Upper lobe of left lung (tissue), 4 donors: Measurements from ENCODE around the gene SAP130.
A peak's percentile ranks its signal among the peaks of the same experiment; 100 is the strongest.

ENCODE experiments used
- POLR2AphosphoS5 ChIP-seq, 2 donors: sonication (generic); formaldehyde crosslinking; IDR thresholded peaks; one replicate each; pipeline ENCODE4 v1.5.1; 2017; ENCODE audit warnings: antibody characterized with exemption in 2 of 2
- TF ChIP-seq, protein P1 (sequence below), 6 experiments: fragments of 450-650 bp in 4 of 6; fragments of 200-600 bp in 2 of 6; sonication (generic) in 2 of 6; IDR thresholded peaks; one replicate each; pipeline ENCODE4 v1.5.1; 2016 to 2019; ENCODE audit warnings: antibody characterized with exemption in 6 of 6

DNA sequence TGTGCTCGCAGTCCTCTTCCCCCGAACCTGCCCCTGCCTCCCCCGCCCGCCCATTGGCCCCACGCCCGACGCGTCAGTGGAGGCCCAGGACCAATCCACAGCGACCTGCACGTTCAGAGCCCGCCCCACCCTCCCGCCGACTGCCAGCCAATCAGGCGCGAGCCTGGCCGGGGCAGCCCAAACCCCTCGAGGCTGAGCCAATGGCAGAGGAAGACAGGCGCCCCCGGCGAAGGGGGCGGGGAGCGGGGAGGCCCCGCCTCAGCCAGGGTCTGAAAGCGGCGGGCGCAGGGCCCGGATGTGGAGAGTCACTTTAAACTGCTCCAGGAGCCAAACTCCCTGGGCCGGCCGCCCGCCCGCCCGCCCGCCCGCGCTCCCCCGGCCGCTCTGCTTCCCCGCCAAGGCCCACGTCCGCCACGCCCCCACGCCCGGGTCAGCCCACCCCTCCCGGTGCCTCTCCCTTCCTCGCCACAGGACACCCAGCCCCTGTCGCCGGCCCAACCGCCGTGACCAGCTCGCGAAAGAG lies 520 bp downstream of the SAP130 start:
- TF ChIP-seq POLR2AphosphoS5 (IDR thresholded peaks at IDR 0.05), result peak in 1 of 2 donors; percentile 10
- TF ChIP-seq, protein P1, sequence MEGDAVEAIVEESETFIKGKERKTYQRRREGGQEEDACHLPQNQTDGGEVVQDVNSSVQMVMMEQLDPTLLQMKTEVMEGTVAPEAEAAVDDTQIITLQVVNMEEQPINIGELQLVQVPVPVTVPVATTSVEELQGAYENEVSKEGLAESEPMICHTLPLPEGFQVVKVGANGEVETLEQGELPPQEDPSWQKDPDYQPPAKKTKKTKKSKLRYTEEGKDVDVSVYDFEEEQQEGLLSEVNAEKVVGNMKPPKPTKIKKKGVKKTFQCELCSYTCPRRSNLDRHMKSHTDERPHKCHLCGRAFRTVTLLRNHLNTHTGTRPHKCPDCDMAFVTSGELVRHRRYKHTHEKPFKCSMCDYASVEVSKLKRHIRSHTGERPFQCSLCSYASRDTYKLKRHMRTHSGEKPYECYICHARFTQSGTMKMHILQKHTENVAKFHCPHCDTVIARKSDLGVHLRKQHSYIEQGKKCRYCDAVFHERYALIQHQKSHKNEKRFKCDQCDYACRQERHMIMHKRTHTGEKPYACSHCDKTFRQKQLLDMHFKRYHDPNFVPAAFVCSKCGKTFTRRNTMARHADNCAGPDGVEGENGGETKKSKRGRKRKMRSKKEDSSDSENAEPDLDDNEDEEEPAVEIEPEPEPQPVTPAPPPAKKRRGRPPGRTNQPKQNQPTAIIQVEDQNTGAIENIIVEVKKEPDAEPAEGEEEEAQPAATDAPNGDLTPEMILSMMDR (IDR thresholded peaks at IDR 0.05), result no peak
